ENCODE data around the gene ANK3.

The ANK3 gene

GRCh38 chr10:60362461-60362860, 27.2 kb downstream of the ANK3 start:
- H3K4me3 ChIP-seq (ENCODE audit: low read depth, low read length), result no peak overlapping the region
- H3K9me3 ChIP-seq (ENCODE audit: control insufficient read depth, insufficient read depth, low read depth, low read length), result no peaks in the 10 kb centered on the region
- H3K9ac ChIP-seq (ENCODE audit: low read length), result no peak overlapping the region

DNA sequence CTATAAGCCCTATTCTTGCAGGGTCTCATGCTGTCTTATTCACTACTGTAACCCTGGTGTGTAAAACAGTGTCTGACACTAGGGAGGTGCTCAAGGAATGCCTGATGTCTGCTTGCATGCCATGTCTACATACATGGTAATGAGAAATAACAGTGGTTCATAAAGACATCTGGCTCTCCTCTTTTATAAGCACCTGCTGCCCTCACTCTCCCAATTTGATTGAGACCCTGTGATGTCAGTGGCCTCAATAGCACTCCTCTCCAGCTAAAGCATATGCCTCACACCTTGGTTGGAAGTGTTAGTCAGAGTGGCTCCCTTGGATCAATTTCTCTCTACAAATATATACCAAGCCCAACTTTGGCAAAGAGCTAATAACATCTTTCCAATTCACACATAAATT, 30.6 kb downstream of the ANK3 start:
- H3K4me1 ChIP-seq (ENCODE audit: control insufficient read depth, insufficient read depth, low read length), result peaks cover 3% of the 10 kb centered on the region; the same call in 1 of the 2 replicates
- no peaks in the 10 kb centered on the region for H3K27me3 ChIP-seq (ENCODE audit: control insufficient read depth, insufficient read depth, low read length)
- no peak overlapping the region for H3K27ac ChIP-seq (ENCODE audit: low read depth, low read length)
- H3K9ac ChIP-seq (ENCODE audit: low read length), result no peak overlapping the region
- H3K9me3 ChIP-seq (ENCODE audit: control insufficient read depth, insufficient read depth, low read depth, low read length), result no peaks in the 10 kb centered on the region
- H3K36me3 ChIP-seq (ENCODE audit: control insufficient read depth, insufficient read depth, low read length), result no peaks in the 10 kb centered on the region
- H3K4me3 ChIP-seq (ENCODE audit: low read depth, low read length), result no peak overlapping the region

More at GRCh38 chr10:60362461-60362860, 27.2 kb downstream of the ANK3 start:
- H3K27me3 ChIP-seq (ENCODE audit: control insufficient read depth, insufficient read depth, low read length), result no peaks in the 10 kb centered on the region
- H3K27ac ChIP-seq (ENCODE audit: low read depth, low read length), result no peak overlapping the region
- H3K4me1 ChIP-seq (ENCODE audit: control insufficient read depth, insufficient read depth, low read length), result peaks cover 7% of the 10 kb centered on the region
- H3K36me3 ChIP-seq (ENCODE audit: control insufficient read depth, insufficient read depth, low read length), result no peaks in the 10 kb centered on the region

DNA sequence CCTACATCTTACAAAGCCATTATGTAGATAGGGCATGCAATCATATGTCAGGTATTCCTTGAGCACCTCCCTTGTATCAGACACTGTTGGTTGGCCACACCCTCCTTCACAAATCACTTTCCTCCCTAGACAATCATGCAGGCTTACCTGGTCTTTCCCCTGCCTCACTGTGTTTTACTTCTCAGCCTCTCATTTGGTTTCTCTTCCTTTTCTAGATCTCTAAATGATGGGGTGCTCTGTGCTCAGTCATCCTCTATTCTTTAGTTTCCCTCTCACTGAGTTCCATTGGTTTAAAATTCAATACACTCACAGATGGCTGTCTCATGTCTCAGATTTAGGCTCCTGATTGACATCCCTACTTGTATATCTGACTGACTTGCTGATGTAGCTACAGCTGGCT, 31.4 kb downstream of the ANK3 start:
- no peaks in the 10 kb centered on the region for H3K36me3 ChIP-seq (ENCODE audit: control insufficient read depth, insufficient read depth, low read length)
- H3K27ac ChIP-seq (ENCODE audit: low read depth, low read length), result no peak overlapping the region
- H3K9me3 ChIP-seq (ENCODE audit: control insufficient read depth, insufficient read depth, low read depth, low read length), result no peaks in the 10 kb centered on the region
- no peak overlapping the region for H3K4me3 ChIP-seq (ENCODE audit: low read depth, low read length)
- peaks cover 8% of the 10 kb centered on the region for H3K4me1 ChIP-seq (ENCODE audit: control insufficient read depth, insufficient read depth, low read length)
- H3K27me3 ChIP-seq (ENCODE audit: control insufficient read depth, insufficient read depth, low read length), result no peaks in the 10 kb centered on the region
- H3K9ac ChIP-seq (ENCODE audit: low read length), result no peak overlapping the region

GRCh38 chr10:60353519-60354258, 36.0 kb downstream of the ANK3 start:
- Histone ChIP-seq H3K4me3 (ENCODE audit: low read depth, low read length) (no peak overlapping the region), H3K27me3 (ENCODE audit: control insufficient read depth, insufficient read depth, low read length) (no peaks in the 10 kb centered on the region), H3K9me3 (ENCODE audit: control insufficient read depth, insufficient read depth, low read depth, low read length) (no peaks in the 10 kb centered on the region), H3K9ac (ENCODE audit: low read length) (no peak overlapping the region), H3K4me1 (ENCODE audit: control insufficient read depth, insufficient read depth, low read length) (peaks cover 8% of the 10 kb centered on the region), H3K36me3 (ENCODE audit: control insufficient read depth, insufficient read depth, low read length) (no peaks in the 10 kb centered on the region), H3K27ac (ENCODE audit: low read depth, low read length) (no peak overlapping the region)

- no peak overlapping the region for H3K9ac ChIP-seq (ENCODE audit: low read length)
- no peaks in the 10 kb centered on the region for H3K36me3 ChIP-seq (ENCODE audit: control insufficient read depth, insufficient read depth, low read length)
- H3K4me3 ChIP-seq (ENCODE audit: low read depth, low read length), result no peak overlapping the region
- H3K27me3 ChIP-seq (ENCODE audit: control insufficient read depth, insufficient read depth, low read length), result no peaks in the 10 kb centered on the region
- no peaks in the 10 kb centered on the region for H3K9me3 ChIP-seq (ENCODE audit: control insufficient read depth, insufficient read depth, low read depth, low read length)
- peaks cover 8% of the 10 kb centered on the region for H3K4me1 ChIP-seq (ENCODE audit: control insufficient read depth, insufficient read depth, low read length)
- no peak overlapping the region for H3K27ac ChIP-seq (ENCODE audit: low read depth, low read length)
Measured at GRCh38 chr10:60352105-60352504, 37.6 kb downstream of the ANK3 start.

DNA sequence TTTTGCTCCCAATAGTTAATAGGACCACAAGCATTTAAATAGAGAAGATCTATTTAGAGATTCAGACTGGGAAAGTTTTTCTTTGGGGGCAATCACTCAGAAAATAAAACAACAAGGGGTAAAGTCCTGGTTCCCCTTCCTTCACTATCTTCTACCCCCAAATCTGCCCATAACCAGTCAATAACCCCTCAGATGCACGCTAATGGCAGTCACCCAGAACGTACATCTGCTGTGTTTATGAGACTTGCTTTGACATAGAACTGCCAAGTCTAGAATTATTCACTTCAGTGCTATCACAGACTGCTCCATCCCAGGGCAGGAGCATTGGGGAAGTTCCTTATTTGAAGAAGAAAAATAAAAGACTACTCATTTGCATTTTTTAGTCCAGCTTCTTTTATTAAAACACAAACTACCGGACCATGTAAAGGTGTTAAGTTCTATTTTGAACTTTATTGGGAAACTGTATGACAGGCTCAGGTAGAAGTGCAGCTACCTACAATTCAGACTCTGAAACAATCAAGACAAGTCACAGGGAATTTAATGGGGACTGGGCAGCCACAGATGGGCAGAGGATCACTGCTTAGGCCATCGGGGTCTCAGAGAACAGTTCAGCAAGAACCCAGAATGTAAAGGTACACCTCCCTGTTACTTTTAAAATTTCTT, 38.4 kb downstream of the ANK3 start:
- H3K4me3 ChIP-seq (ENCODE audit: low read depth, low read length), result no peak overlapping the region
- no peak overlapping the region for H3K9ac ChIP-seq (ENCODE audit: low read length)
- no peak overlapping the region for H3K27ac ChIP-seq (ENCODE audit: low read depth, low read length)
- H3K27me3 ChIP-seq (ENCODE audit: control insufficient read depth, insufficient read depth, low read length), result no peaks in the 10 kb centered on the region
- no peaks in the 10 kb centered on the region for H3K9me3 ChIP-seq (ENCODE audit: control insufficient read depth, insufficient read depth, low read depth, low read length)
- peaks cover 8% of the 10 kb centered on the region for H3K4me1 ChIP-seq (ENCODE audit: control insufficient read depth, insufficient read depth, low read length)
- H3K36me3 ChIP-seq (ENCODE audit: control insufficient read depth, insufficient read depth, low read length), result no peaks in the 10 kb centered on the region

- Histone ChIP-seq H3K4me3 (ENCODE audit: low read depth, low read length) (no peak overlapping the region), H3K27ac (ENCODE audit: low read depth, low read length) (no peak overlapping the region), H3K9me3 (ENCODE audit: control insufficient read depth, insufficient read depth, low read depth, low read length) (no peaks in the 10 kb centered on the region), H3K9ac (ENCODE audit: low read length) (no peak overlapping the region), H3K27me3 (ENCODE audit: control insufficient read depth, insufficient read depth, low read length) (no peaks in the 10 kb centered on the region), H3K4me1 (ENCODE audit: control insufficient read depth, insufficient read depth, low read length) (peaks cover 8% of the 10 kb centered on the region), H3K36me3 (ENCODE audit: control insufficient read depth, insufficient read depth, low read length) (no peaks in the 10 kb centered on the region)
Measured at GRCh38 chr10:60350400-60350799, 39.3 kb downstream of the ANK3 start.

GRCh38 chr10:60349426-60349825, 40.2 kb downstream of the ANK3 start:
- Histone ChIP-seq H3K9me3 (ENCODE audit: control insufficient read depth, insufficient read depth, low read depth, low read length) (no peaks in the 10 kb centered on the region), H3K36me3 (ENCODE audit: control insufficient read depth, insufficient read depth, low read length) (no peaks in the 10 kb centered on the region), H3K4me1 (ENCODE audit: control insufficient read depth, insufficient read depth, low read length) (peaks cover 8% of the 10 kb centered on the region), H3K27me3 (ENCODE audit: control insufficient read depth, insufficient read depth, low read length) (no peaks in the 10 kb centered on the region), H3K4me3 (ENCODE audit: low read depth, low read length) (no peak overlapping the region), H3K9ac (ENCODE audit: low read length) (no peak overlapping the region), H3K27ac (ENCODE audit: low read depth, low read length) (no peak overlapping the region)

DNA sequence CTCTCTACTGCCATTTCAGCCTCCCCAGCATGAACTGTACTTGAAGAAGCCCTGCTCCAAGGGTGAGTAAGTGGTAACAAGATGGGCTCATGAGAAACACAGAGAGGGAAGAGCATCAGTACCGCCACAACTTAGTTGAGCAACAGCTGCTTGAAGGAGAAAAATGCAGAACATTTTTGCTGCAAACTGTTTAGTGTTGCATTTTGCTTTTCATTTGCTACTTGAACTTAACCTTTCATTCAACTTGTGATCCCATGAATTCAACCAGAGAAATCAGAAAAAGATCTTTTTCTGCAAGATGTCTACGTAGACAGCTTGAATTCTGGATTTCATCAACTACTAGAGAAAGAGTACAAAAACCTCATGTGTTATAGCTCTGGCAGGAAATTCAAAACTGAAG, 40.7 kb downstream of the ANK3 start:
- no peaks in the 10 kb centered on the region for H3K36me3 ChIP-seq (ENCODE audit: control insufficient read depth, insufficient read depth, low read length)
- H3K9ac ChIP-seq (ENCODE audit: low read length), result no peak overlapping the region
- no peak overlapping the region for H3K4me3 ChIP-seq (ENCODE audit: low read depth, low read length)
- H3K9me3 ChIP-seq (ENCODE audit: control insufficient read depth, insufficient read depth, low read depth, low read length), result no peaks in the 10 kb centered on the region
- H3K4me1 ChIP-seq (ENCODE audit: control insufficient read depth, insufficient read depth, low read length), result peaks cover 4% of the 10 kb centered on the region; the same call in 1 of the 2 replicates
- H3K27me3 ChIP-seq (ENCODE audit: control insufficient read depth, insufficient read depth, low read length), result no peaks in the 10 kb centered on the region
- H3K27ac ChIP-seq (ENCODE audit: low read depth, low read length), result no peak overlapping the region

DNA sequence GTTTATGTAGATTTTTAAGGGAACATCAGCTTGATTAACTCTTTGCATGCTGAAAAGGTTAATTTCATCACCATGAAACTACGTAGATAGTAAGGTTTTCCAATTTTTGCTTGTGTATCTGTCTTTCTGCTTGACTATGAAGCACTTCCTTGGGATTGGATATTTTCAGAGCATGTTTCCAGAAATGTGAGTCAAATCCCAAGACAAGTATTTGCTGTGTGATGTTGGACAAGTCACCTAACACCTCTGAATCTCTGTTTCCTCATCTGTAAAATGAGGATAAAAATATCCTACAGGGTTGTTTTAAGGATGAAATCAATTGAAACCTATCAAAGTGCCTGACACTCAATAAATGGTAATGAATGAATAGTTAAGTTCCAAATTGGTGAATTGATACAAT, 42.4 kb downstream of the ANK3 start:
- Histone ChIP-seq H3K4me1 (ENCODE audit: control insufficient read depth, insufficient read depth, low read length) (no peaks in the 10 kb centered on the region), H3K4me3 (ENCODE audit: low read depth, low read length) (no peak overlapping the region), H3K9me3 (ENCODE audit: control insufficient read depth, insufficient read depth, low read depth, low read length) (no peaks in the 10 kb centered on the region), H3K9ac (ENCODE audit: low read length) (no peak overlapping the region), H3K36me3 (ENCODE audit: control insufficient read depth, insufficient read depth, low read length) (no peaks in the 10 kb centered on the region), H3K27me3 (ENCODE audit: control insufficient read depth, insufficient read depth, low read length) (no peaks in the 10 kb centered on the region), H3K27ac (ENCODE audit: low read depth, low read length) (no peak overlapping the region)

- Histone ChIP-seq H3K4me3 (ENCODE audit: low read depth, low read length) (no peak overlapping the region), H3K9ac (ENCODE audit: low read length) (no peak overlapping the region), H3K27me3 (ENCODE audit: control insufficient read depth, insufficient read depth, low read length) (no peaks in the 10 kb centered on the region), H3K9me3 (ENCODE audit: control insufficient read depth, insufficient read depth, low read depth, low read length) (no peaks in the 10 kb centered on the region), H3K27ac (ENCODE audit: low read depth, low read length) (no peak overlapping the region), H3K36me3 (ENCODE audit: control insufficient read depth, insufficient read depth, low read length) (no peaks in the 10 kb centered on the region), H3K4me1 (ENCODE audit: control insufficient read depth, insufficient read depth, low read length) (no peaks in the 10 kb centered on the region)
Measured at GRCh38 chr10:60346661-60347060, 43.0 kb downstream of the ANK3 start.
